GM23338 (cell line): ENCODE results near the gene ENDOU. TPM values are rescaled to one million over a fixed set of nuclear protein-coding genes. Genes with fewer than 3 reads are reported as not detected.

Experiments
- ATAC-seq: fragments of 200-7000 bp; cut with Tn5 transposase; 3 replicates; pipeline ENCODE4 v1.9.1; 2020
- DNase-seq: peaks from one replicate; pipeline ENCODE4 v3.0.0-alpha.2; 2015; ENCODE audit warnings: low spot score
- H2AFZ ChIP-seq: fragments of 200-600 bp; sonication (generic); 2 replicates; pipeline ENCODE4 v1.8.0; 2016; ENCODE audit warnings: antibody characterized with exemption, mild to moderate bottlenecking, moderate library complexity
- H3F3A ChIP-seq: fragments of 200-600 bp; sonication (generic); replicated peaks from 2 replicates; pipeline ENCODE4 v1.8.0; 2017; ENCODE audit warnings: antibody characterized with exemption, mixed run types, low read depth
- H3K27ac ChIP-seq: fragments of 200-600 bp; sonication (generic); 2 replicates; pipeline ENCODE4 v1.6.1; 2016; ENCODE audit warnings: low read depth
- H3K27me3 ChIP-seq: fragments of 200-600 bp; sonication (generic); 2 replicates; pipeline ENCODE4 v1.8.0; 2016; ENCODE audit warnings: mild to moderate bottlenecking, mixed run types, moderate library complexity; ENCODE audit not compliant: insufficient read depth
- H3K36me3 ChIP-seq: fragments of 200-600 bp; sonication (generic); 2 replicates; pipeline ENCODE4 v1.8.0; 2016; ENCODE audit warnings: mild to moderate bottlenecking; ENCODE audit not compliant: insufficient read depth
- H3K4me1 ChIP-seq: fragments of 200-600 bp; sonication (generic); 2 replicates; pipeline ENCODE4 v1.8.0; 2016; ENCODE audit warnings: mild to moderate bottlenecking, moderate library complexity; ENCODE audit not compliant: insufficient read depth
- H3K4me2 ChIP-seq: fragments of 200-600 bp; sonication (generic); 2 replicates; pipeline ENCODE4 v1.7.1; 2017; ENCODE audit warnings: mixed run types
- H3K4me3 ChIP-seq: fragments of 200-600 bp; sonication (generic); 2 replicates; pipeline ENCODE4 v1.6.1; 2016; ENCODE audit warnings: mixed run types
- H3K79me2 ChIP-seq: fragments of 200-600 bp; sonication (generic); replicated peaks from 2 replicates; pipeline ENCODE4 v1.8.0; 2017; ENCODE audit warnings: mild to moderate bottlenecking; ENCODE audit not compliant: insufficient read depth
- H3K9me2 ChIP-seq: fragments of 200-600 bp; sonication (generic); 2 replicates; pipeline ENCODE4 v1.8.0; 2017; ENCODE audit not compliant: insufficient read depth
- H4K20me1 ChIP-seq: fragments of 200-600 bp; sonication (generic); replicated peaks from 2 replicates; pipeline ENCODE4 v1.8.0; 2017; ENCODE audit warnings: mild to moderate bottlenecking; ENCODE audit not compliant: insufficient read depth
- H3K27ac Mint-ChIP-seq: 2 replicates; pipeline ENCODE4 v1.8.0; 2020; ENCODE audit warnings: inconsistent platforms, mild to moderate bottlenecking, moderate library complexity, mixed read lengths
- H3K27me3 Mint-ChIP-seq: 3 replicates; pipeline ENCODE4 v1.8.0; 2022; ENCODE audit warnings: low read depth, mild to moderate bottlenecking, moderate library complexity, mixed read lengths, inconsistent platforms; ENCODE audit not compliant: insufficient read depth, poor library complexity
- H3K36me3 Mint-ChIP-seq: 3 replicates; pipeline ENCODE4 v1.8.0; 2021; ENCODE audit warnings: low read depth, mild to moderate bottlenecking, inconsistent platforms, moderate library complexity, mixed read lengths
- H3K4me1 Mint-ChIP-seq: 3 replicates; pipeline ENCODE4 v1.8.0; 2020; ENCODE audit warnings: mild to moderate bottlenecking, inconsistent platforms, mixed read lengths
- H3K4me3 Mint-ChIP-seq: 3 replicates; pipeline ENCODE4 v1.8.0; 2021; ENCODE audit warnings: moderate library complexity, mild to moderate bottlenecking, inconsistent platforms, mixed read lengths
- H3K9me3 Mint-ChIP-seq: 3 replicates; pipeline ENCODE4 v1.8.0; 2020; ENCODE audit warnings: moderate library complexity, mild to moderate bottlenecking, inconsistent platforms, mixed read lengths
- CREB1 ChIP-seq: fragments of 250-450 bp; sonication (Bioruptor Pico); IDR thresholded peaks from 2 replicates; pipeline ENCODE4 v1.5.0; 2020; ENCODE audit warnings: low read depth, mild to moderate bottlenecking, moderate library complexity
- ETS1 ChIP-seq: IDR thresholded peaks from 2 replicates; pipeline ENCODE4 v1.6.1; 2016; ENCODE audit warnings: antibody characterized with exemption
- EZH2 ChIP-seq: fragments of 200-600 bp; sonication (generic); IDR thresholded peaks from one replicate; pipeline ENCODE4 v1.8.0; 2017; ENCODE audit warnings: antibody characterized with exemption, mild to moderate bottlenecking, low read depth; ENCODE audit not compliant: unreplicated experiment
- EZH2phosphoT487 ChIP-seq: fragments of 200-600 bp; sonication (generic); IDR thresholded peaks from one replicate; pipeline ENCODE4 v1.8.1; 2018; ENCODE audit warnings: antibody characterized with exemption; ENCODE audit not compliant: unreplicated experiment
- JUNB ChIP-seq: IDR thresholded peaks from one replicate; pipeline ENCODE4 v1.6.1; 2016; ENCODE audit warnings: antibody characterized with exemption; ENCODE audit not compliant: unreplicated experiment
- NANOG ChIP-seq: IDR thresholded peaks from 2 replicates; pipeline ENCODE4 v1.6.1; 2016; ENCODE audit warnings: antibody characterized with exemption, borderline replicate concordance
- POLR2AphosphoS5 ChIP-seq: IDR thresholded peaks from 2 replicates; pipeline ENCODE4 v1.6.1; 2016; ENCODE audit warnings: antibody characterized with exemption, low read depth
- STAT1 ChIP-seq: IDR thresholded peaks from one replicate; pipeline ENCODE4 v1.6.1; 2016; ENCODE audit warnings: antibody characterized with exemption; ENCODE audit not compliant: unreplicated experiment
- ZNF114 ChIP-seq: fragments of 250-450 bp; sonication (Bioruptor Pico); IDR thresholded peaks from 2 replicates; pipeline ENCODE4 v1.5.0; 2020; ENCODE audit warnings: mild to moderate bottlenecking, moderate library complexity
- ZNF331 ChIP-seq: fragments of 250-450 bp; sonication (Bioruptor Pico); IDR thresholded peaks from 2 replicates; pipeline ENCODE4 v1.5.0; 2020; ENCODE audit warnings: low read depth, mild to moderate bottlenecking, moderate library complexity
- polyA plus RNA-seq: library from polyadenylated mRNA; unstranded; fragments of >200 nt; fragmentation: Nextera tagmentation; extraction: Ambion mirVana; gene quantifications from 2 replicates; pipeline ENCODE4 v1.2.1, GENCODE V29; 2016
- total RNA-seq: library from RNA; depleted of rRNA; stranded (reverse); fragments of >200 nt; shearing (Covaris generic); gene quantifications from 2 replicates; pipeline ENCODE4 v1.2.3, GENCODE V29; 2014
- TF ChIP-seq, protein P1 (sequence below): IDR thresholded peaks from one replicate; pipeline ENCODE4 v1.6.1; 2018; ENCODE audit warnings: antibody characterized with exemption; ENCODE audit not compliant: unreplicated experiment
- TF ChIP-seq, protein P2 (sequence below), 2 experiments: fragments of 200-600 bp in 1 of 2; sonication (generic) in 1 of 2; conservative IDR thresholded peaks; 2 replicates each; pipeline versions ENCODE4 v1.5.1 to v1.6.1; 2016 to 2017; ENCODE audit warnings: antibody characterized with exemption in 2 of 2, low read depth in 2 of 2, mild to moderate bottlenecking in 2 of 2, moderate library complexity in 1 of 2

Gene ENDOU
- total and polyA plus RNA-seq, 2 experiments from 2014 or later = not detected

- H3K4me2 ChIP-seq = no peak overlapping the region
- Mint-ChIP-seq H3K4me1 (no peaks in the 10 kb centered on the region), H3K27me3 (no peaks in the 10 kb centered on the region), H3K27ac (no peak overlapping the region), H3K9me3 (no peaks in the 10 kb centered on the region), H3K4me3 (no peak overlapping the region), H3K36me3 (peaks cover 28% of the 10 kb centered on the region)
- no peak overlapping the region for H3K4me3 ChIP-seq
- peaks cover 5% of the 10 kb centered on the region for H4K20me1 ChIP-seq
- no peak overlapping the region for H3K27ac ChIP-seq
- H2AFZ ChIP-seq = no peak overlapping the region
- TF ChIP-seq ETS1 = no peak
- TF ChIP-seq NANOG = no peak
- no peak for TF ChIP-seq STAT1
- TF ChIP-seq POLR2AphosphoS5 = no peak
- TF ChIP-seq CREB1 = no peak
- no peak for TF ChIP-seq ZNF114
- no peak for TF ChIP-seq EZH2phosphoT487
- TF ChIP-seq JUNB = no peak
- no peaks in the 10 kb centered on the region for H3K4me1 ChIP-seq
- H3K36me3 ChIP-seq = peaks cover 12% of the 10 kb centered on the region; the same call in 1 of the 2 replicates
- no peaks in the 10 kb centered on the region for H3F3A ChIP-seq
- ATAC-seq (no peak), DNase-seq (no peak)
- no peaks in the 10 kb centered on the region for H3K27me3 ChIP-seq
- H3K9me2 ChIP-seq = no peaks in the 10 kb centered on the region
- peaks cover 11% of the 10 kb centered on the region; the same call in 1 of the 2 replicates for H3K79me2 ChIP-seq
These were observed 27.2 kb downstream of the ENDOU start for GRCh38 chr12:47698055-47698454.

- Histone ChIP-seq H3K79me2 (no peaks in the 10 kb centered on the region), H3K4me3 (no peak overlapping the region), H3K4me1 (0 out of 2 replicates have a peak, but pooled peaks cover 6% of the 10 kb centered on the region), H3K9me2 (no peaks in the 10 kb centered on the region), H3F3A (no peaks in the 10 kb centered on the region), H3K4me2 (no peak overlapping the region), H3K27ac (0 out of 2 replicates have a peak overlapping the region, but pooled peaks have one; percentile 17), H4K20me1 (no peaks in the 10 kb centered on the region; the same call in 1 of the 2 replicates), H3K36me3 (peaks cover 17% of the 10 kb centered on the region; the same call in 1 of the 2 replicates), H2AFZ (no peak overlapping the region), H3K27me3 (no peaks in the 10 kb centered on the region)
- no peak for ATAC-seq
- no peak for DNase-seq
- no peaks in the 10 kb centered on the region for H3K9me3 Mint-ChIP-seq
- peaks cover 2% of the 10 kb centered on the region for H3K27me3 Mint-ChIP-seq
- no peak overlapping the region for H3K27ac Mint-ChIP-seq
- H3K4me1 Mint-ChIP-seq = peaks cover 6% of the 10 kb centered on the region; the same call in 2 of the 3 replicates
- no peak overlapping the region for H3K4me3 Mint-ChIP-seq
- peaks cover 31% of the 10 kb centered on the region for H3K36me3 Mint-ChIP-seq
- TF ChIP-seq, protein P1, sequence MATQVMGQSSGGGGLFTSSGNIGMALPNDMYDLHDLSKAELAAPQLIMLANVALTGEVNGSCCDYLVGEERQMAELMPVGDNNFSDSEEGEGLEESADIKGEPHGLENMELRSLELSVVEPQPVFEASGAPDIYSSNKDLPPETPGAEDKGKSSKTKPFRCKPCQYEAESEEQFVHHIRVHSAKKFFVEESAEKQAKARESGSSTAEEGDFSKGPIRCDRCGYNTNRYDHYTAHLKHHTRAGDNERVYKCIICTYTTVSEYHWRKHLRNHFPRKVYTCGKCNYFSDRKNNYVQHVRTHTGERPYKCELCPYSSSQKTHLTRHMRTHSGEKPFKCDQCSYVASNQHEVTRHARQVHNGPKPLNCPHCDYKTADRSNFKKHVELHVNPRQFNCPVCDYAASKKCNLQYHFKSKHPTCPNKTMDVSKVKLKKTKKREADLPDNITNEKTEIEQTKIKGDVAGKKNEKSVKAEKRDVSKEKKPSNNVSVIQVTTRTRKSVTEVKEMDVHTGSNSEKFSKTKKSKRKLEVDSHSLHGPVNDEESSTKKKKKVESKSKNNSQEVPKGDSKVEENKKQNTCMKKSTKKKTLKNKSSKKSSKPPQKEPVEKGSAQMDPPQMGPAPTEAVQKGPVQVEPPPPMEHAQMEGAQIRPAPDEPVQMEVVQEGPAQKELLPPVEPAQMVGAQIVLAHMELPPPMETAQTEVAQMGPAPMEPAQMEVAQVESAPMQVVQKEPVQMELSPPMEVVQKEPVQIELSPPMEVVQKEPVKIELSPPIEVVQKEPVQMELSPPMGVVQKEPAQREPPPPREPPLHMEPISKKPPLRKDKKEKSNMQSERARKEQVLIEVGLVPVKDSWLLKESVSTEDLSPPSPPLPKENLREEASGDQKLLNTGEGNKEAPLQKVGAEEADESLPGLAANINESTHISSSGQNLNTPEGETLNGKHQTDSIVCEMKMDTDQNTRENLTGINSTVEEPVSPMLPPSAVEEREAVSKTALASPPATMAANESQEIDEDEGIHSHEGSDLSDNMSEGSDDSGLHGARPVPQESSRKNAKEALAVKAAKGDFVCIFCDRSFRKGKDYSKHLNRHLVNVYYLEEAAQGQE = no peak
- no peak for TF ChIP-seq JUNB
- TF ChIP-seq ETS1 = no peak
- TF ChIP-seq ZNF114 = no peak
- no peak for TF ChIP-seq EZH2
- no peak for TF ChIP-seq CREB1
- no peak for TF ChIP-seq ZNF331 (CRISPR knock-in tag)
- TF ChIP-seq EZH2phosphoT487 = no peak
- TF ChIP-seq POLR2AphosphoS5 = no peak
- TF ChIP-seq NANOG = no peak
- TF ChIP-seq, protein P2, sequence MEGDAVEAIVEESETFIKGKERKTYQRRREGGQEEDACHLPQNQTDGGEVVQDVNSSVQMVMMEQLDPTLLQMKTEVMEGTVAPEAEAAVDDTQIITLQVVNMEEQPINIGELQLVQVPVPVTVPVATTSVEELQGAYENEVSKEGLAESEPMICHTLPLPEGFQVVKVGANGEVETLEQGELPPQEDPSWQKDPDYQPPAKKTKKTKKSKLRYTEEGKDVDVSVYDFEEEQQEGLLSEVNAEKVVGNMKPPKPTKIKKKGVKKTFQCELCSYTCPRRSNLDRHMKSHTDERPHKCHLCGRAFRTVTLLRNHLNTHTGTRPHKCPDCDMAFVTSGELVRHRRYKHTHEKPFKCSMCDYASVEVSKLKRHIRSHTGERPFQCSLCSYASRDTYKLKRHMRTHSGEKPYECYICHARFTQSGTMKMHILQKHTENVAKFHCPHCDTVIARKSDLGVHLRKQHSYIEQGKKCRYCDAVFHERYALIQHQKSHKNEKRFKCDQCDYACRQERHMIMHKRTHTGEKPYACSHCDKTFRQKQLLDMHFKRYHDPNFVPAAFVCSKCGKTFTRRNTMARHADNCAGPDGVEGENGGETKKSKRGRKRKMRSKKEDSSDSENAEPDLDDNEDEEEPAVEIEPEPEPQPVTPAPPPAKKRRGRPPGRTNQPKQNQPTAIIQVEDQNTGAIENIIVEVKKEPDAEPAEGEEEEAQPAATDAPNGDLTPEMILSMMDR (conservative IDR thresholded peaks at IDR 0.05; ENCODE audit: low read depth in 2 of 2) = no peak
- no peak for TF ChIP-seq STAT1
These were observed 36.1 kb downstream of the ENDOU start for GRCh38 chr12:47689215-47689614.
